ENCODE results near the gene GCNT3. TPM values are rescaled to one million over a fixed set of nuclear protein-coding genes. Genes with fewer than 3 reads are reported as not detected.

Gene GCNT3
- total and polyA plus RNA-seq, 9 donors: 0.50 to 4.1 (median 0.72) TPM; not detected in 2

GRCh38 chr15:59662260-59662659 is 50.7 kb downstream of the GCNT3 start:
- intact Hi-C loops (cut with DNase I): no loop called here
- 0 to 10% (median 6%) methylated on average over 1 of the region's 1 CpG for WGBS, 3 donors

GRCh38 chr15:59668556-59668955 is 57.0 kb downstream of the GCNT3 start:
- H3K4me1 ChIP-seq (ENCODE audit: insufficient read depth): no peaks in the 10 kb centered on the region
- H3K27me3 ChIP-seq: no peaks in the 10 kb centered on the region
- no peak for DNase-seq
- H3K27ac ChIP-seq: no peak overlapping the region
- intact Hi-C loops (cut with DNase I): no loop called here
- H3K4me3 ChIP-seq: no peak overlapping the region
- WGBS, 3 donors: 90 to 95% (median 90%) methylated on average over 8 of the region's 8 CpGs
- TF ChIP-seq POLR2A (IDR thresholded peaks at IDR 0.05) (no peak), EP300 (IDR thresholded peaks at IDR 0.05) (no peak)
- TF ChIP-seq, protein P1, sequence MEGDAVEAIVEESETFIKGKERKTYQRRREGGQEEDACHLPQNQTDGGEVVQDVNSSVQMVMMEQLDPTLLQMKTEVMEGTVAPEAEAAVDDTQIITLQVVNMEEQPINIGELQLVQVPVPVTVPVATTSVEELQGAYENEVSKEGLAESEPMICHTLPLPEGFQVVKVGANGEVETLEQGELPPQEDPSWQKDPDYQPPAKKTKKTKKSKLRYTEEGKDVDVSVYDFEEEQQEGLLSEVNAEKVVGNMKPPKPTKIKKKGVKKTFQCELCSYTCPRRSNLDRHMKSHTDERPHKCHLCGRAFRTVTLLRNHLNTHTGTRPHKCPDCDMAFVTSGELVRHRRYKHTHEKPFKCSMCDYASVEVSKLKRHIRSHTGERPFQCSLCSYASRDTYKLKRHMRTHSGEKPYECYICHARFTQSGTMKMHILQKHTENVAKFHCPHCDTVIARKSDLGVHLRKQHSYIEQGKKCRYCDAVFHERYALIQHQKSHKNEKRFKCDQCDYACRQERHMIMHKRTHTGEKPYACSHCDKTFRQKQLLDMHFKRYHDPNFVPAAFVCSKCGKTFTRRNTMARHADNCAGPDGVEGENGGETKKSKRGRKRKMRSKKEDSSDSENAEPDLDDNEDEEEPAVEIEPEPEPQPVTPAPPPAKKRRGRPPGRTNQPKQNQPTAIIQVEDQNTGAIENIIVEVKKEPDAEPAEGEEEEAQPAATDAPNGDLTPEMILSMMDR (IDR thresholded peaks at IDR 0.05): no peak
- no peaks in the 10 kb centered on the region for H3K36me3 ChIP-seq
- H3K9me3 ChIP-seq: no peaks in the 10 kb centered on the region

More at GRCh38 chr15:59662260-59662659, 50.7 kb downstream of the GCNT3 start:
- no peak overlapping the region for H3K4me3 ChIP-seq
- no peaks in the 10 kb centered on the region for H3K36me3 ChIP-seq
- H3K27me3 ChIP-seq: no peaks in the 10 kb centered on the region
- H3K27ac ChIP-seq: no peak overlapping the region
- peaks cover 4% of the 10 kb centered on the region for H3K4me1 ChIP-seq (ENCODE audit: insufficient read depth)
- TF ChIP-seq EP300 (IDR thresholded peaks at IDR 0.05) (no peak), POLR2A (IDR thresholded peaks at IDR 0.05) (no peak)
- TF ChIP-seq, protein P1 (IDR thresholded peaks at IDR 0.05): no peak
- H3K9me3 ChIP-seq: no peaks in the 10 kb centered on the region
- DNase-seq: no peak

Small RNA genes within 50 kb of the gene (small RNA-seq; reads per million reads assigned to genes)
- not detected for gene RNA5SP396

Other genes with a start within 250 kb of the GCNT3 start
- 10 to 100 TPM; 27.3 to 55.3 (median 44.8) TPM for gene MYO1E, start 238.9 kb upstream of the GCNT3 start, total RNA-seq
- 10 to 100 TPM; 11.6 to 96.0 TPM for gene MYO1E, start 238.9 kb upstream of the GCNT3 start, polyA plus RNA-seq
- gene FAM81A, start 173.6 kb upstream of the GCNT3 start, total RNA-seq: 1 to 10 TPM in 2 of 7 donors, under 1 TPM in 5; 0.35 to 5.1 (median 0.61) TPM
- 1 to 10 TPM in 1 of 2 donors, under 1 TPM in 1; 0.85 to 2.2 TPM for gene FAM81A, start 173.6 kb upstream of the GCNT3 start, polyA plus RNA-seq
- gene GTF2A2, start 45.7 kb downstream of the GCNT3 start, total RNA-seq: 100 to 1,000 TPM in 3 of 7 donors, 10 to 100 TPM in 4; 45.5 to 108 (median 99.9) TPM
- 100 to 1,000 TPM in 1 of 2 donors, 10 to 100 TPM in 1; 74.0 to 113 TPM for gene GTF2A2, start 45.7 kb downstream of the GCNT3 start, polyA plus RNA-seq
- gene BNIP2, start 77.5 kb downstream of the GCNT3 start, total RNA-seq: 10 to 100 TPM; 58.1 to 71.4 (median 65.9) TPM
- gene BNIP2, start 77.5 kb downstream of the GCNT3 start, polyA plus RNA-seq: 10 to 100 TPM; 31.3 to 47.9 TPM

Data from ovary (tissue), 9 donors.